Keratinocyte (primary cell): Measurements from ENCODE around the gene TERT.

Experiments used
- EZH2 ChIP-seq: IDR thresholded peaks from one replicate; pipeline ENCODE4 v1.6.1; 2012; ENCODE audit warnings: inconsistent platforms, mild to moderate bottlenecking, low read length, moderate library complexity
- TF ChIP-seq, protein P1 (sequence below), 3 experiments: IDR thresholded peaks in 1 of 3; conservative IDR thresholded peaks in 1 of 3; optimal IDR thresholded peaks in 1 of 3; 2 replicates in 2 of 3; 3 replicates in 1 of 3; pipeline versions ENCODE3 to v1.5.1; 2011; ENCODE audit warnings: low read length in 3 of 3, mild to moderate bottlenecking in 3 of 3, moderate library complexity in 2 of 3, control low read depth in 1 of 3, inconsistent platforms in 1 of 3; ENCODE audit not compliant: insufficient read depth in 2 of 3; ENCODE audit errors: extremely low read depth in 1 of 3

GRCh38 chr5:1330847-1331831, 36.3 kb upstream of the TERT start:
- TF ChIP-seq, protein P1, sequence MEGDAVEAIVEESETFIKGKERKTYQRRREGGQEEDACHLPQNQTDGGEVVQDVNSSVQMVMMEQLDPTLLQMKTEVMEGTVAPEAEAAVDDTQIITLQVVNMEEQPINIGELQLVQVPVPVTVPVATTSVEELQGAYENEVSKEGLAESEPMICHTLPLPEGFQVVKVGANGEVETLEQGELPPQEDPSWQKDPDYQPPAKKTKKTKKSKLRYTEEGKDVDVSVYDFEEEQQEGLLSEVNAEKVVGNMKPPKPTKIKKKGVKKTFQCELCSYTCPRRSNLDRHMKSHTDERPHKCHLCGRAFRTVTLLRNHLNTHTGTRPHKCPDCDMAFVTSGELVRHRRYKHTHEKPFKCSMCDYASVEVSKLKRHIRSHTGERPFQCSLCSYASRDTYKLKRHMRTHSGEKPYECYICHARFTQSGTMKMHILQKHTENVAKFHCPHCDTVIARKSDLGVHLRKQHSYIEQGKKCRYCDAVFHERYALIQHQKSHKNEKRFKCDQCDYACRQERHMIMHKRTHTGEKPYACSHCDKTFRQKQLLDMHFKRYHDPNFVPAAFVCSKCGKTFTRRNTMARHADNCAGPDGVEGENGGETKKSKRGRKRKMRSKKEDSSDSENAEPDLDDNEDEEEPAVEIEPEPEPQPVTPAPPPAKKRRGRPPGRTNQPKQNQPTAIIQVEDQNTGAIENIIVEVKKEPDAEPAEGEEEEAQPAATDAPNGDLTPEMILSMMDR (optimal IDR thresholded peaks at IDR 0.05 in 1 of 3, IDR thresholded peaks at IDR 0.05 in 1 of 3, conservative IDR thresholded peaks at IDR 0.05 in 1 of 3; ENCODE audit: extremely low read depth in 1 of 3, insufficient read depth in 2 of 3, low read length in 3 of 3), result no peak
- no peak for TF ChIP-seq EZH2
